Neural progenitor cell (in vitro differentiated cells): ENCODE data around the gene PEX7.

Experiments used
- EZH2 ChIP-seq: fragments of 200-600 bp; sonication (generic); IDR thresholded peaks from 2 replicates; pipeline ENCODE4 v1.6.1; 2017; ENCODE audit warnings: antibody characterized with exemption, mild to moderate bottlenecking, moderate library complexity
- EZH2phosphoT487 ChIP-seq: fragments of 200-600 bp; sonication (generic); IDR thresholded peaks from 2 replicates; pipeline ENCODE4 v1.6.1; 2017; ENCODE audit warnings: antibody characterized with exemption
- TF ChIP-seq, protein P1 (sequence below): fragments of 200-600 bp; sonication (generic); IDR thresholded peaks from 2 replicates; pipeline ENCODE4 v1.5.1; 2017; ENCODE audit warnings: antibody characterized with exemption, mild to moderate bottlenecking

DNA sequence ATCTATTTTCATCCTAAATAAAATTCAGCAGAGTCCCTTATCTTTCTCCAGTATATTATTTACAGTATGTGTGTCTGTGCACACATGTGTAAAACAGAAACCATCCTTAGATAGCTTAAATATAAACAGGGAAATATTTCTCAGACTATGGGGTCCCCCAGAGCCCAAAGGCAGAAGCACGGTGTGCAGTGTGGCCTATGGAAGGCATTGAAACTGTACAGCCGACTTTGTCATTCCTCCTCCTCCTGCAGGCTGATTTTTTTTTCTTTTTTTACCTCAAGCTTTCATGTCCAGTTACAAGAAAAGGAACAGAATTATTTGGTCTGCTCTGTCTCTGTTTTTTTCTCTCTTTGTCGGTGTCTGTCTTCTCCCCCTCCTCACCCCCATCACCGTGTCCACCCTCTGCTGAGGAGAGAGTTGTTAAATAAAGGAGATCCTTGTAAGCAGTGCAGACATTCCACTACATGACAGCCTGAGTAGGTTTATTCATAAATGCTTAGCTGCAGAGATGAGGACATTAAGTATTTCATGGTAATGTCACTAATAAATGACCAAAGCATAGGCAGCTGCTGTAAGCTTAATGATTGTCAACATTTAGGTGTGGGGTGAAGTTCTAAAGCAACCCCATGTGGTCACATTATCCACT, 67.9 kb downstream of the PEX7 start:
- TF ChIP-seq, protein P1, sequence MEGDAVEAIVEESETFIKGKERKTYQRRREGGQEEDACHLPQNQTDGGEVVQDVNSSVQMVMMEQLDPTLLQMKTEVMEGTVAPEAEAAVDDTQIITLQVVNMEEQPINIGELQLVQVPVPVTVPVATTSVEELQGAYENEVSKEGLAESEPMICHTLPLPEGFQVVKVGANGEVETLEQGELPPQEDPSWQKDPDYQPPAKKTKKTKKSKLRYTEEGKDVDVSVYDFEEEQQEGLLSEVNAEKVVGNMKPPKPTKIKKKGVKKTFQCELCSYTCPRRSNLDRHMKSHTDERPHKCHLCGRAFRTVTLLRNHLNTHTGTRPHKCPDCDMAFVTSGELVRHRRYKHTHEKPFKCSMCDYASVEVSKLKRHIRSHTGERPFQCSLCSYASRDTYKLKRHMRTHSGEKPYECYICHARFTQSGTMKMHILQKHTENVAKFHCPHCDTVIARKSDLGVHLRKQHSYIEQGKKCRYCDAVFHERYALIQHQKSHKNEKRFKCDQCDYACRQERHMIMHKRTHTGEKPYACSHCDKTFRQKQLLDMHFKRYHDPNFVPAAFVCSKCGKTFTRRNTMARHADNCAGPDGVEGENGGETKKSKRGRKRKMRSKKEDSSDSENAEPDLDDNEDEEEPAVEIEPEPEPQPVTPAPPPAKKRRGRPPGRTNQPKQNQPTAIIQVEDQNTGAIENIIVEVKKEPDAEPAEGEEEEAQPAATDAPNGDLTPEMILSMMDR = no peak
- TF ChIP-seq EZH2 = no peak
- TF ChIP-seq EZH2phosphoT487 = no peak
